Measurements from ENCODE around the gene LHX4. TPM values are rescaled to one million over a fixed set of nuclear protein-coding genes. Genes with fewer than 3 reads are reported as not detected.

Gene LHX4
- total and polyA plus RNA-seq, 8 donors = 0.03 to 4.8 (median 4.1) TPM

- Histone ChIP-seq H3K27ac (no peak overlapping the region), H3K4me1 (no peaks in the 10 kb centered on the region), H3K27me3 (no peaks in the 10 kb centered on the region), H3K4me3 (no peak overlapping the region), H3K9me3 (no peaks in the 10 kb centered on the region), H3K36me3 (peaks cover 0 to 99% of the 10 kb centered on the region in 2 donors)
- DNase-seq = no peak
- intact Hi-C loops (cut with DNase I) = loop anchor here in 1 of 2 donors (10.0 kb wide), 1 partner anchor 297 kb away; no protein-coding TSS in a partner anchor
- TF ChIP-seq, protein P1, sequence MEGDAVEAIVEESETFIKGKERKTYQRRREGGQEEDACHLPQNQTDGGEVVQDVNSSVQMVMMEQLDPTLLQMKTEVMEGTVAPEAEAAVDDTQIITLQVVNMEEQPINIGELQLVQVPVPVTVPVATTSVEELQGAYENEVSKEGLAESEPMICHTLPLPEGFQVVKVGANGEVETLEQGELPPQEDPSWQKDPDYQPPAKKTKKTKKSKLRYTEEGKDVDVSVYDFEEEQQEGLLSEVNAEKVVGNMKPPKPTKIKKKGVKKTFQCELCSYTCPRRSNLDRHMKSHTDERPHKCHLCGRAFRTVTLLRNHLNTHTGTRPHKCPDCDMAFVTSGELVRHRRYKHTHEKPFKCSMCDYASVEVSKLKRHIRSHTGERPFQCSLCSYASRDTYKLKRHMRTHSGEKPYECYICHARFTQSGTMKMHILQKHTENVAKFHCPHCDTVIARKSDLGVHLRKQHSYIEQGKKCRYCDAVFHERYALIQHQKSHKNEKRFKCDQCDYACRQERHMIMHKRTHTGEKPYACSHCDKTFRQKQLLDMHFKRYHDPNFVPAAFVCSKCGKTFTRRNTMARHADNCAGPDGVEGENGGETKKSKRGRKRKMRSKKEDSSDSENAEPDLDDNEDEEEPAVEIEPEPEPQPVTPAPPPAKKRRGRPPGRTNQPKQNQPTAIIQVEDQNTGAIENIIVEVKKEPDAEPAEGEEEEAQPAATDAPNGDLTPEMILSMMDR (IDR thresholded peaks at IDR 0.05) = no peak
- no peak for ATAC-seq
Observed at GRCh38 chr1:180187626-180188025, 42.4 kb upstream of the LHX4 start.

DNA sequence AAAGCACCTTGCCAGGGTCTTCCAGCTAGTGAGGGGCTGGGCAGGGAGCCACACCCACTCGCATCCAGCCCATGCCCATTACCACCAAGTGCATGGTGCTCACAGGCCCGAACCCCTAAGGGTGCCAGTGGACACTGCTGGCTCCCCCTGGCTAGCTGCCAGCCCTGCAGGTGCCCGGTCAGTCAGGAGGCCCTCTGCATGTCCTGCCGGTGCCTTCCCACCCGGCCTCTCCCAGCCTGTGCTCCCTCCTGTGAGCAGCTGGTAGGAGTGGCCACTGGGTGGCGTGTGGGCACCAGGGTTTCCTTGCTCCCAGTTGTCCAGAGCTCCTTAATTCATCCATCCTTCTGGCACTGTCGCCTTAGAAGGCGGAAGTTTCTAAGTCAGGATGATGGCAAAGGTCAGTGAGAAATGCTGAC lies 42.0 kb upstream of the LHX4 start:
- Histone ChIP-seq H3K27ac (no peak overlapping the region), H3K27me3 (no peaks in the 10 kb centered on the region), H3K36me3 (peaks cover 0 to 99% of the 10 kb centered on the region in 2 donors), H3K4me3 (no peak overlapping the region), H3K9me3 (no peaks in the 10 kb centered on the region), H3K4me1 (no peaks in the 10 kb centered on the region)
- peak in 3 of 4 donors; percentile 23 to 68 (median 46) for DNase-seq
- intact Hi-C loops (cut with DNase I) = loop anchor here in 1 of 2 donors (10.0 kb wide), 1 partner anchor 297 kb away; no protein-coding TSS in a partner anchor
- ATAC-seq = peak; percentile 72
- TF ChIP-seq, protein P1 (IDR thresholded peaks at IDR 0.05) = peak; percentile 45 to 46

DNA sequence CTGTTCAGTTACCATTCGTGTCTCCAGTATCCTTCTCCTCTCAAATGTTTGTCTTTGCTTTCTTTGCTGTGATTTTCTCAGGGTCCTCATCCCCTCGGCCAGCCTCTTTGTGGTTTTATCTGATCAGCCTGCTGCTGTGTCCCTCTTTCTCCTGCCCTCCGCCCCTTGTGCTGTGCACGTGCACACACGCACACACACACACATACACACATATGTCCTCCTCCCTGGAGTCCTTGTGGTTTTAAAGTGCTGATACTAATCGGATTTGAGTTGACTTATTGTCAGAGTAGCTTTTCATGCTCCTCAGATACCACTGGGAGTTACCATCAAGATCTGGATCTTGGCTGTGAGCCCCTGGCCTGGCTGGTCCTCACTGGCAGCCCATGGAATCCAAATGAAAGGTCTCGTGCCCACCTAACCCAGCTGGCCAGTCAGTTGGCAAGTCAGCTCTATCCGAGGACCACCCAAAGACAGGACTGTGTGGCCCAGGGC lies 41.3 kb upstream of the LHX4 start:
- Histone ChIP-seq H3K4me3 (no peak overlapping the region), H3K27me3 (no peaks in the 10 kb centered on the region), H3K27ac (no peak overlapping the region), H3K36me3 (peaks cover 0 to 99% of the 10 kb centered on the region in 2 donors), H3K9me3 (no peaks in the 10 kb centered on the region), H3K4me1 (no peaks in the 10 kb centered on the region)
- DNase-seq = no peak
- no peak for ATAC-seq
- TF ChIP-seq, protein P1 (IDR thresholded peaks at IDR 0.05) = no peak
- intact Hi-C loops (cut with DNase I) = loop anchor here in 1 of 2 donors (10.0 kb wide), 1 partner anchor 296 kb away; no protein-coding TSS in a partner anchor

- intact Hi-C loops (cut with DNase I) = no loop called here
- TF ChIP-seq, protein P1 (IDR thresholded peaks at IDR 0.05) = no peak
- ATAC-seq = no peak
- Histone ChIP-seq H3K36me3 (peaks cover 0 to 99% of the 10 kb centered on the region in 2 donors), H3K27me3 (no peaks in the 10 kb centered on the region), H3K27ac (no peak overlapping the region), H3K4me3 (no peak overlapping the region), H3K4me1 (no peaks in the 10 kb centered on the region), H3K9me3 (no peaks in the 10 kb centered on the region)
- no peak for DNase-seq
Observed at GRCh38 chr1:180190091-180190490, 40.0 kb upstream of the LHX4 start.

GRCh38 chr1:180192172-180192571 lies 37.9 kb upstream of the LHX4 start:
- peaks cover 0 to 99% of the 10 kb centered on the region in 2 donors for H3K36me3 ChIP-seq
- DNase-seq = no peak

More at GRCh38 chr1:180192172-180192571, 37.9 kb upstream of the LHX4 start:
- intact Hi-C loops (cut with DNase I) = no loop called here
- H3K27me3 ChIP-seq = no peaks in the 10 kb centered on the region
- no peak for ATAC-seq
- no peak overlapping the region for H3K4me3 ChIP-seq
- TF ChIP-seq, protein P1 (IDR thresholded peaks at IDR 0.05) = no peak
- H3K9me3 ChIP-seq = no peaks in the 10 kb centered on the region
- no peaks in the 10 kb centered on the region for H3K4me1 ChIP-seq
- H3K27ac ChIP-seq = no peak overlapping the region
